Measurements from ENCODE around the gene SBNO2.

SBNO2 gene

GRCh38 chr19:1063030-1063908 lies 110.8 kb downstream of the SBNO2 start:
- in situ Hi-C loops (cut with MboI; ENCODE audit: low sequenced_read_pairs) = no loop called here

GRCh38 chr19:1062387-1063029 lies 111.6 kb downstream of the SBNO2 start:
- in situ Hi-C loops (cut with MboI; ENCODE audit: low sequenced_read_pairs) = no loop called here

GRCh38 chr19:1061987-1062386 lies 112.1 kb downstream of the SBNO2 start:
- in situ Hi-C loops (cut with MboI; ENCODE audit: low sequenced_read_pairs) = no loop called here

GRCh38 chr19:1060689-1061088 lies 113.4 kb downstream of the SBNO2 start:
- in situ Hi-C loops (cut with MboI; ENCODE audit: low sequenced_read_pairs) = no loop called here

GRCh38 chr19:1058112-1058511 lies 116.0 kb downstream of the SBNO2 start:
- in situ Hi-C loops (cut with MboI; ENCODE audit: low sequenced_read_pairs) = no loop called here

All from hTERT RPE-1 (cell line).